ENCODE measurements around the gene GSN. TPM values are rescaled to one million over a fixed set of nuclear protein-coding genes. Genes with fewer than 3 reads are reported as not detected.

Gene GSN
- total RNA-seq, 2 donors from 2014 or later = 328 to 753 TPM

DNA sequence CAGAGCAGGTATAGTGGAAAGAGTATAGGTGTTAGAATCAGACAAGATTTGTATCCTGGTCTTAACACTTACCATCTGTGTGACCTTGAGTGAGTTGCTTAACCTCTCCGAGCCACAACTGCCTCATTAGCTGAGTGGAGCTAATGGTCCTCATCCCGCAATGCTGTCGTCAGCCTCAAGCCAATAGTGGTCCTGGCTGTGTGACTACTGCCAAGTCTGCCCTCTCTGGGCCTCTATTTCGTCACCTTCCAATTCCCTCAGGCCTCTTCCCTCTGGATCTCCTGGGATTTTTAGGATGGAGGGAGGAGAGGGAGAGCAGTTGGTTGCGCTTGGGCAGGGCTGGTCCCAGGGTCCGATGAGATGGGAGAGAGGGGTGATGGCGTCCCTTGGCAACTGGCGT lies 60.5 kb downstream of the GSN start:
- DNase-seq (no peak), ATAC-seq (no peak)
- 74% methylated on average over 7 to 8 of the region's 8 CpGs for WGBS, 2 donors
- Histone ChIP-seq H3K36me3 (replicated peaks in 1 of 2; ENCODE audit: insufficient read depth in 1 of 2, low read depth in 2 of 2) (peaks cover 0 to 2% of the 10 kb centered on the region in 2 donors), H3K27me3 (no peaks in the 10 kb centered on the region), H3K9me3 (no peaks in the 10 kb centered on the region), H3K4me1 (no peaks in the 10 kb centered on the region), H3K4me3 (no peak overlapping the region), H3K27ac (no peak overlapping the region)
- TF ChIP-seq, protein P1, sequence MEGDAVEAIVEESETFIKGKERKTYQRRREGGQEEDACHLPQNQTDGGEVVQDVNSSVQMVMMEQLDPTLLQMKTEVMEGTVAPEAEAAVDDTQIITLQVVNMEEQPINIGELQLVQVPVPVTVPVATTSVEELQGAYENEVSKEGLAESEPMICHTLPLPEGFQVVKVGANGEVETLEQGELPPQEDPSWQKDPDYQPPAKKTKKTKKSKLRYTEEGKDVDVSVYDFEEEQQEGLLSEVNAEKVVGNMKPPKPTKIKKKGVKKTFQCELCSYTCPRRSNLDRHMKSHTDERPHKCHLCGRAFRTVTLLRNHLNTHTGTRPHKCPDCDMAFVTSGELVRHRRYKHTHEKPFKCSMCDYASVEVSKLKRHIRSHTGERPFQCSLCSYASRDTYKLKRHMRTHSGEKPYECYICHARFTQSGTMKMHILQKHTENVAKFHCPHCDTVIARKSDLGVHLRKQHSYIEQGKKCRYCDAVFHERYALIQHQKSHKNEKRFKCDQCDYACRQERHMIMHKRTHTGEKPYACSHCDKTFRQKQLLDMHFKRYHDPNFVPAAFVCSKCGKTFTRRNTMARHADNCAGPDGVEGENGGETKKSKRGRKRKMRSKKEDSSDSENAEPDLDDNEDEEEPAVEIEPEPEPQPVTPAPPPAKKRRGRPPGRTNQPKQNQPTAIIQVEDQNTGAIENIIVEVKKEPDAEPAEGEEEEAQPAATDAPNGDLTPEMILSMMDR (IDR thresholded peaks at IDR 0.05) = no peak
- no peak for TF ChIP-seq POLR2A (IDR thresholded peaks at IDR 0.05)
- intact Hi-C loops (cut with DNase I) = no loop called here

DNA sequence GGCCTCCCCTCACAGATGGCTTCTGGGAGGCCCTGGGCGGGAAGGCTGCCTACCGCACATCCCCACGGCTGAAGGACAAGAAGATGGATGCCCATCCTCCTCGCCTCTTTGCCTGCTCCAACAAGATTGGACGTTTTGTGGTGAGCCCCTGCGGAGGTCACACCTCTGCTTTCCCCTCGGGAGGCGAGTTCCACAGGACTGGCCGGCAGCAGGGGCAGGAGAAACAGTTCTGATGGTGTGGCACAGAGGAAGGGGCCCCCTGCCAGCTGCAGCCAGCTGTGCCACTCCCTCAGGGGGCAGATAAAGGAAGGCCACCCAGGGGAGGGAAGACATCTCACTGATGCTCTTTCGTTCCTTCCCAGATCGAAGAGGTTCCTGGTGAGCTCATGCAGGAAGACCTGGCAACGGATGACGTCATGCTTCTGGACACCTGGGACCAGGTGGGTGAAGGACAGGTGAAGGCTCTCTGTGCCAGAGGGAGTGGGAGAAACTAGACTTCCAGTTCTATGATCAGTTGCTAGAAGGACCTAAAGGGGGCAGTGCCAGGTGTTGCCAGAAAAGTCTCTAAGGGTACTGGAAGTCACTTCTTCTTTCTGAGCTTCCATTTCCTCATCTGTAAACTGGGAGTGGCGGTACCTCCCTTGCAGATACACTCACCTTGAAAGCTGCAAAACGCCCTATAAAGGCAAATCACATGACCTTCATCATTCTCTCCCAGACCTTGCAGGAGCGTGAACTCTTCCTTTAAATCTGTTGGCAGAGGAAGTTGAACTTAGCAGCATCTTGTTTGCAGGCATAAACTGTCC lies 61.1 kb downstream of the GSN start:
- intact Hi-C loops (cut with DNase I) = no loop called here
- no peak for DNase-seq
- H3K27me3 ChIP-seq = no peaks in the 10 kb centered on the region
- ATAC-seq = no peak
- H3K36me3 ChIP-seq (replicated peaks in 1 of 2; ENCODE audit: insufficient read depth in 1 of 2, low read depth in 2 of 2) = peaks cover 0 to 2% of the 10 kb centered on the region in 2 donors
- H3K27ac ChIP-seq = no peak overlapping the region
- no peaks in the 10 kb centered on the region for H3K4me1 ChIP-seq
- no peaks in the 10 kb centered on the region for H3K9me3 ChIP-seq
- TF ChIP-seq, protein P1 (IDR thresholded peaks at IDR 0.05) = no peak
- no peak for TF ChIP-seq POLR2A (IDR thresholded peaks at IDR 0.05)
- 81 to 87% methylated on average over 15 to 16 of the region's 16 CpGs for WGBS, 2 donors
- no peak overlapping the region for H3K4me3 ChIP-seq

GRCh38 chr9:121331549-121331948 lies 63.6 kb downstream of the GSN start:
- intact Hi-C loops (cut with DNase I) = no loop called here
- H3K27ac ChIP-seq = peak overlapping the region in 1 of 4 donors; percentile 37
- H3K27me3 ChIP-seq = no peaks in the 10 kb centered on the region
- no peak for ATAC-seq
- WGBS, 2 donors = 85 to 92% methylated on average over 3 of the region's 3 CpGs
- no peaks in the 10 kb centered on the region for H3K9me3 ChIP-seq
- peaks cover 0 to 2% of the 10 kb centered on the region in 2 donors for H3K36me3 ChIP-seq (replicated peaks in 1 of 2; ENCODE audit: insufficient read depth in 1 of 2, low read depth in 2 of 2)
- no peak for DNase-seq
- no peaks in the 10 kb centered on the region for H3K4me1 ChIP-seq
- H3K4me3 ChIP-seq = no peak overlapping the region
- TF ChIP-seq POLR2A (IDR thresholded peaks at IDR 0.05) = no peak
- TF ChIP-seq, protein P1 (IDR thresholded peaks at IDR 0.05) = no peak

DNA sequence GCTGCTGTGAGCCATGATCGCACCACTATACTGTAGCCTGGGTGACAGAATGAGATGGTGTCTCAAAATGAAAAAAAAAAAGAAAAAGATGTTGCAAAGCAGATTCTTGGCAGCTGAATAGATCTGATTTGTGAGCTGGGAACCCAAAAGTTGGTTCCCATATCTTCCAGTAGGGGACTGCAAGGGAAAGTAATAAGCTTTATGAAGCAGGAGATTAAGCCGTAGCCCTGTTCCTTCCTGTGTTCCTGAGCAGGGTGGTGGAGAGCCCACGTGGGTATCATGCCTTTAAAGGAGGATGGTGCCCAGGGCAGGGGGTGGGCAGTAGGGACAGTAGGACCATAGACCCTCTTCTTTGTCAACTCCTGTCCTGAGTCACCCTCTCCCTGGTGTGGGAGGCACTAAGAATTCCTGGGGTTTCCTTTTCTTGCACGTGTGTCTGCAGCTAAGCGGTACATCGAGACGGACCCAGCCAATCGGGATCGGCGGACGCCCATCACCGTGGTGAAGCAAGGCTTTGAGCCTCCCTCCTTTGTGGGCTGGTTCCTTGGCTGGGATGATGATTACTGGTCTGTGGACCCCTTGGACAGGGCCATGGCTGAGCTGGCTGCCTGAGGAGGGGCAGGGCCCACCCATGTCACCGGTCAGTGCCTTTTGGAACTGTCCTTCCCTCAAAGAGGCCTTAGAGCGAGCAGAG lies 64.2 kb downstream of the GSN start:
- H3K4me3 ChIP-seq = no peak overlapping the region
- H3K36me3 ChIP-seq (replicated peaks in 1 of 2; ENCODE audit: insufficient read depth in 1 of 2, low read depth in 2 of 2) = peaks cover 0 to 2% of the 10 kb centered on the region in 2 donors
- H3K9me3 ChIP-seq = no peaks in the 10 kb centered on the region
- 80 to 87% methylated on average over 10 to 14 of the region's 14 CpGs for WGBS, 2 donors
- DNase-seq = no peak
- peak overlapping the region in 1 of 4 donors; percentile 37 for H3K27ac ChIP-seq
- TF ChIP-seq POLR2A (IDR thresholded peaks at IDR 0.05) = no peak
- TF ChIP-seq, protein P1 (IDR thresholded peaks at IDR 0.05) = peak in 2 of 7 experiments; percentile 4 to 27
- peak; percentile 3 for ATAC-seq
- H3K27me3 ChIP-seq = no peaks in the 10 kb centered on the region
- intact Hi-C loops (cut with DNase I) = no loop called here
- no peaks in the 10 kb centered on the region for H3K4me1 ChIP-seq
